Measurements from ENCODE around the gene TCEAL7.

DNA sequence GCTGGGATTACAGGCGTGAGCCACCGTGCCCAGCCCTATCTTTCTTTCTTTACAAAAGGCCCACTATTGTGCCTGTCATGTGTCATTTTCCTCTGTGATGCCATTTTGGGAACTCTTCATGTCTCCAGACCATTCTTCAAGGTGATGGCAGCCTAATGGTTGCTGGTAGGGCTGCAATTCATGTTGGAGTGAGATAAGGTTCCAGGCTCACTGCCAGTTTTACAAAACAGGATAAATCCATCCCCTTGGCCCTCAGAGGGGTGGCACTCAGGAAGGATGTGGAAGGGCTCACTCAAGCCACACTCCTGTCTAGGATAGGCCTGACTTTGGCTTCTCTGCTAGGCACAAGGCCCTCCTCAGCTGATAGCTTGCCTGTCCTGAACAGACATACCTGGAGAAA, 30.1 kb downstream of the TCEAL7 start:
- TF ChIP-seq POLR2A (IDR thresholded peaks at IDR 0.05) (no peak), POLR2AphosphoS5 (IDR thresholded peaks at IDR 0.05) (no peak), EP300 (IDR thresholded peaks at IDR 0.05) (no peak)
- TF ChIP-seq, protein P1, sequence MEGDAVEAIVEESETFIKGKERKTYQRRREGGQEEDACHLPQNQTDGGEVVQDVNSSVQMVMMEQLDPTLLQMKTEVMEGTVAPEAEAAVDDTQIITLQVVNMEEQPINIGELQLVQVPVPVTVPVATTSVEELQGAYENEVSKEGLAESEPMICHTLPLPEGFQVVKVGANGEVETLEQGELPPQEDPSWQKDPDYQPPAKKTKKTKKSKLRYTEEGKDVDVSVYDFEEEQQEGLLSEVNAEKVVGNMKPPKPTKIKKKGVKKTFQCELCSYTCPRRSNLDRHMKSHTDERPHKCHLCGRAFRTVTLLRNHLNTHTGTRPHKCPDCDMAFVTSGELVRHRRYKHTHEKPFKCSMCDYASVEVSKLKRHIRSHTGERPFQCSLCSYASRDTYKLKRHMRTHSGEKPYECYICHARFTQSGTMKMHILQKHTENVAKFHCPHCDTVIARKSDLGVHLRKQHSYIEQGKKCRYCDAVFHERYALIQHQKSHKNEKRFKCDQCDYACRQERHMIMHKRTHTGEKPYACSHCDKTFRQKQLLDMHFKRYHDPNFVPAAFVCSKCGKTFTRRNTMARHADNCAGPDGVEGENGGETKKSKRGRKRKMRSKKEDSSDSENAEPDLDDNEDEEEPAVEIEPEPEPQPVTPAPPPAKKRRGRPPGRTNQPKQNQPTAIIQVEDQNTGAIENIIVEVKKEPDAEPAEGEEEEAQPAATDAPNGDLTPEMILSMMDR (IDR thresholded peaks at IDR 0.05): no peak

All from stomach (tissue), 4 donors.